Stimulated activated CD8-positive, alpha-beta memory T cell treated with anti-CD3 and anti-CD28 coated beads, Interleukin-2, amount 100 ng/mL, for 48 hours (primary cell): Measurements from ENCODE around the gene NEK6.
A peak's percentile ranks its signal among the peaks of the same experiment; 100 is the strongest.

Experiments used
- DNase-seq, 2 donors: peaks; one replicate each; pipeline ENCODE4 v3.0.0-alpha.2; 2020; ENCODE audit warnings: low read depth in 2 of 2

The NEK6 gene

DNA sequence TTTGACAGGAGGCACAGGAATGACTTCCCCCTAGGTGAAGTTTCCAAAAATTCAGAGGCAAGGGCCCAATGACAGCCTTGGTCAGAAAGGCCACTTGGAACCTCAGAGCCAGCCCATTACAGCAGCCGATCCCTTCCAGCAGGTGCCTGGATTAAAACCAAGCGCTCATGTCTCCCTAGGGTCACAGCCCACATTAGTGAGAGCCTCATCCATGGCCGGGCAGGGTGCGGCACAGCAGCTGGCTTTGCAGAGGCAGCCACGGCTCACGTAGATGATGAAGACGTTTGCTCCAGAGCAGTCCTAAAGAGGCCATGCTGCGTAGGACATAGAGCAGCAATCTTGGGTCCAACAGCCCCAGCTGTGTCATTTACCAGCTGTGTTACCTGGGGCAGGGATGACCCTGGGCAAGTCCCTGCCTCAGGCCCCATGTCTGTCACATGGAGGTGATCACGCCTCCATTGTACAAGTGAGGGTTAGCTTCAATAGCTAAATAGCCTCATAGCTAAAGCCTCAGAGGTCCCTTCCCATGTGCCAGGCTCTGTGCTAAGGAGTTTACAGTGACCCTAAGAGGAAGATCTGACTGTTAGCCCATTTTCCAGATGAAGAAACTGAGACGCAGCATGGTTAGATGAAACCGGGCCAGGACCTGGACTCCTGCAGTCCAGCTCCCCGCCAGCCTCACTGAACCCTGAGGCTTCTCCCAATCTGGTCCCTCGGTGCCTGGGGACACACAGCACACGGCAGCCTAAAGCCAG lies 39.2 kb downstream of the NEK6 start:
- no peak for DNase-seq

DNA sequence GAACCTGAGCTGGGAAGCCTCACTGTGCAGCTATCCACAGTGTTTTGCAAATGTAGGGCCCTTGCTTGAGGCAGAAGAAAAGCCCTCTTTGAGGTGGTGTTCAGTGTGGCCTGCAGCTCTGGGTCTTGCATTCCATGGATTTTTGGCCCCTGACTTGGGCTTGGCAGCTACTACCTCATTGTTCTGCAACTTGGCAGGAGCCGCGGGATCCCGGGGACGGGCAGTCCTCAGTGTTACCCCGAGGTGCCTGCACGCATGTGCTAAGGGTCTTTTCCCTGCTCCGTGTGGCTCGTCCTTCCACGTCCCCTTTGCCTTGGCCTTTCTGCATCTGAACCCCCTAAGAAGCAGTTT lies 39.8 kb downstream of the NEK6 start:
- DNase-seq = no peak

DNA sequence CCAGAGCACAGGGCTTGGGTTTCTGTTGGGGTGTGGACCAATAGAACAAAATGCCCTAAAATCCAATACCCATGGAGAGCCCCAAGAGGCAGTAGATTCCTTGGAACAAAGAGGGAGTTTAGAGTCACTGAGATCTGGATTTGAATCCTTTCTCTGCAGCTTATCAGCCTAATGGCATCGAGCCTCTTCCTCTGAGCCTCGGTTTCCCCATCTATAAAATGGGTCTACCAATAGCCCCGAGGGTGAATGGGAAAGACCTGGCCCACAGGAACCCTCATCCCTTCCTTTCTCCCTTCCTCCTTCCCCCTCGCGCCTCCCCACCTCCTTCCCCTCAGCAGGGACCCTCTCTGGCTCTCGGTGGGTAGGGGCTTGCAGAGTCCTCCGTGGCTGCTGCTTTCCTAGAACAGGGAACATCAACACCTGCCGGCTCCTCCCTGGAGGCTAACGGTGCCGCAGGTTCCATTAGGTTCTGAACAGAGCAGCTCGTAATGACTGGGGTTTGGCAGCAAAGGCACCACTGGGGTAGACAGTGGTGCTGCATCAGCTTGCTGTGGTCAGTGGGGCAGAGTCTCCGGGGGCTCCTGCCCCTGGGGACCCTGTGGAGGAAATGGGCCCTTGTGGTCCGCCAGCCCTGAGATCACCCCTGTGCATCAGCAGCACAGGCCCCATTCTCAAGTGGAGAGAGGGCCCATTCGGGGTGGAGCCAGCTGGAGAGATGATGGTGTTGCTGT lies 40.3 kb downstream of the NEK6 start:
- no peak for DNase-seq

DNA sequence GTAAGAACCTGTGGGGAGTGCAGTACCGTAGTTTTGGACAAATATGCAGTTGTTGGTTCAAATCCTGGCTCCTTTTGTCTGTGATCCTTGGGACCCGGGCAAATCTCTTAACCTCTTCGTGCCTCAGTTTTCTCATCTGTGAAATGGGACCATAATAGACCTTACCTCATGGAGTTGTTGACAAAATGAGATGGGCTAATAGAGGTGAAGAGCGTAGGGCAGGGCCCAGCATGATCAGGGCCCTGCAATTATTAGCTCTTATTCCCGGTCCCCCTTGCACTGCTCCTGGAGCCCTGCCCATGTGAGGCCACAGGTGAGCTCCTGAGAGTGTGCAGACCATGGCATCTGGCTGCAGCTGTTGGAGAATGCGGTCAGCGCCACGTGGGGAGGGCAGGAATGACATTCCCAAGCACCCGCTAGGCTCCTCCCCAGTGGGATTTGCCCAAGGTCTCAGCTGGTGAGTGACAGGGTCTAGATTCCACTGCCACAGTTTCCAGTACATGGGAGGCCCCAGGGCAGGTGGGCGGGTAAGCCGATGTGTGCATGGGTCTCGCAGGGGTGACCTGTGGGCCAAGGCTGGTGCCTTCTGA lies 41.0 kb downstream of the NEK6 start:
- no peak for DNase-seq

DNA sequence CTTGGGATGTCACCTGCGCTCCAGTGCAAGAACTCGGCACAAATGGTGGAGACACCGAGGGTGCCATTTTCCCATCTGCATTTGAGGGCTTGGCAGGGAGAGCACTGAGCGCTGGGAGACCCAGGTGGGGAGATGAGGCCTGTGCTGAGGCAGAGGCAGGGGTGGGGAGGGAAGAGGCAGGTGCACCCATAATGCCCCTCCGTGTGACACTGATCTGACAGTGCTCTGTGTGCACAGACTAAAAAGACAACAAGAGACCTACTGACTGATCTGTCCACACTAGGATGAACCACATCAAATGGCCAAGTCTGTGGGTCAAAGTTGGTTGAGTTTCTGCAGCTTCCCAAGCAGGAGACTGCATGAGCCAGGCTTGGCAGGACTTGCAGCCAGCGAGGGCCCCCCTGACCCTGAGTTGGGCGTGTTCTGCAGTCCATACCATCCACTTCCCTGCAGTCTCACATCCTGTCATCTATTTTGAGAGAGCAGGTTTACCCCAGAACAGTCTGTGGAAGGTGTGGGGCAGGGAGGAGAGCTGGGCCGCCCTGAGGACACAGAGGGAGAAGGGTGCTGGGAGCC lies 41.9 kb downstream of the NEK6 start:
- no peak for DNase-seq

DNA sequence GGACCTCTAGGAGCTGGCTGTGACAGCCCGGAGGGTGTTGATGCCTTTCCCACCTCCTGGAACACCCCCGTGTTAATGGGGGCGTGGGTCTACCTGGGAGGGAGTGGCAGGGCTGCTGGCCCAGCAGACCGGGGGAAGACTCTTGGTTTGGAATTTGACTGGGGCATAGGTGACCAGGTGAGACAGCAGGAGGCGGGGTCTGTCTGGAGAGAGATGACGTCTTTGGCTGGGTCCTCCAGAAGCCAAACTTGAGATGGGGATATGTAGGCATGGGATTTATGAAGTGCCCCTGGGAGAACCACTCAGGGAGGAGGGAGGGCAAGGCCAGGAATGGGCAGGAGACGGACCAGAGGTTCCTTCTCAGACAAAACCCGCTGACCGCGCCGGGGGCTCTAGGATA lies 42.6 kb downstream of the NEK6 start:
- DNase-seq = no peak

DNA sequence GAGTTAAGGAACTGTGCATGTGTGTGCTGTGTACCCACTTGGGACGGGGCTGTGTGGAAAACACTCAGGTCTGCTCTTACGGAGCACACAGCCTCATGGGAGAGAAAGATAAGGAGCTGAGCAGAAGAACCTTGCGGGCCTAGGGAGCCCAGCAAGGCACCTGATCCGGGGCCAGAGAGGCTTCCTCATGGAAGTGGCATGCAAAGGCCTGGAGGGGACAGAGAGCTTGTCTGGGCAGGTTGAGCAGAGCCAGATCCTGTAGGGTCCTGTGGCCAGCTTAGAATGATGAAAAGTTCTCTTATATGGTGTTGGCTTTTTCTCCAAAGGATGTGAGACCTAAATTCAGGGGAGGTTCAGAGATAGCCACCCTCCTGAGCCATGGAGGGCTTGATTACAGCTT lies 45.2 kb downstream of the NEK6 start:
- no peak for DNase-seq

DNA sequence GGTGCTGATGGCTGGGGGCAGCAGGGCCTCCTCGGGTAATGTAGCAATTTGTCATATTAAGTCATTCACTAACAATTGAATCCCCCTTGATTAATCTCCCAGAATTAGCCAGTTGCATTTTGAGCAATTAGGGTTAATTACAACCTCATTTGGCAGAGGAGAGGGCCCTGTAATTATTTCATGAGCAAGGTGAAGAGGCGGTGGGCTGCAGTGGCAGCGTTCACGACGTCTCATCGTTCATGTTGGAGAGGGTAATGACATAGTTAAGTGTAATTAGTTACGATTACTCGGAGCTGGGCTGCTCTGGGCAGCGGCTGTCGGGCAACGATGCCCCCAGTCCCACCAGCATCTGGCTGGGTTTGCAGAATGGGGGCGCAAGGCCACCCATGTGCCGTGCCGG lies 46.0 kb downstream of the NEK6 start:
- DNase-seq = no peak

DNA sequence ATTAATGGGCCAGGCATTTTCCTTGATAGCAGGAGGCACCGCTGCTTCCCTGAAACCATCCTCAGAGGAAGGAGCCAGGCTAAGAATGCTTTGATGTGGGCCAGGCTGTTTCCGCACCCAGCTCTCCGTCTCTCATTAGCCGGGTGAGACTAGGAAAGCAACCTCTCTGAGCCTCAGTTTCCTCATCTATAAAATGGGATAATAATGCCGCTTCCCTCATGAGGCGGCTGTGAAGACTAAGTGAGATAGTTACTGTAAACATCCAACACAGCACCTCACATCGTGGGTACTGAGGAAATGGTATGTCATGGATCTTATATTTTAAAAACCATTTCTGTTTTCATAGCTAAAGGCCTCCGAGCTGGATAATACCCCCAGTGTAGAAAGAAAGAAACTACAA lies 46.5 kb downstream of the NEK6 start:
- DNase-seq = no peak

DNA sequence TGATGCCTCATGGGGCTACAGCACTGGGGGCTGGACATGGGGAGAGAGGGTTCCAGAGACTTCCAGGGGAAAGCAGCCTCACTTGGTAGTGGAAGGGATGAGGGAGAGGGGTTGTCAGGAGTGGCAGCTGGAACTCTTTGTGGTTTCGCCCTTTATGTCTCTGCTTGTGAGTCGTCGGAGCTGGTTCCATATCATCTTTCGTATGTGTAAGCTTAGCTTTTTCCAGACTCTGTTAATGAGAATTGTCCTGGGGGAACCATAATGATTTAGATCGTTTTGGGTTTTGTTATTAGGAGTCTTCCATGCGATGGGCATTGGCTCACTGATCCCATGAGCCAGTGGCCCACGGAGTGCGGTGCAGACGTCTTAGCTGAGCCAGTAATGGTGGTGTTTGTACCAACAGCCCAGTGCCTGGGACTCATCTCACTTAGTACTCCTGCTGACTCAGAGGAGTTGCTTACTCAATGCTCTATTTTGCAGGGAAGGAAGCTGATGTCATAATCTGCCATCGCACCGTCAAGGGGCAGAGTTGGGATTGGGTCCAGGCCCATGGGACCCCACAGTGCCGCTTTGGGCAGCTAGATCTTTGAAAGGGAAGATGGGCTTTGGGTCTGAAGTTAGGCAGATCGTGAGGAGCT lies 48.5 kb downstream of the NEK6 start:
- no peak for DNase-seq

DNA sequence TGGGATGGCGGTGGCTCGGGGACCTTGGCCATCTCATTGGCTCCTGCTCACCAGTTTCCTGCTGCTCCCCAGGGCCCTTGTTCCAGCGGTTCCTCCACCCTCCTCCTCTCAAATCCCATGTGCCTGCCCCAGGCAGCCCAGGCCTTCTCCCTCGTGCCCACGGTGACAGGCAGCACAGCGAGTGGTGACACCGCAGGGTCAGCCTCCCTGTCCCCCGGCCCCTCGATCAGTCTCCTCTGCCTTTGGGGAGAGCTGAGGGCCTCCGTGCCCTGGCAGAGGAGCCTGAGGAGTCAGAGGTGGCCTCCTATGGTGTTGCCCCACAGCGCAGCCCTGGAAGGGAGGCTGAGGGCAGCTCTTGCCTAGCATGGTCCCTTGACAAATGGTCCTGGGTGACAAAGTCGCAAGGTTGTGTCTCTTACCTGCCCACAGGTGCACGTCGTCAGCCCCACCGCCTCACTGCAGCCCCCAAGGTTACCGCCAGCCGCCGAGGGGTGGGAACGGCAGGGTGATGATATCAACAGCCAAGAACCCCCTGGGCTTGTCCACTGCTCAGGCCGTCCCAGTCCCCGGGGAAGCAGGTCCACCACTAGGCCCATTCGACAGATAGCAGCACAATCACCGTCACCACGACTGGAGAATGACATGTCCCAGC lies 49.8 kb downstream of the NEK6 start:
- no peak for DNase-seq

DNA sequence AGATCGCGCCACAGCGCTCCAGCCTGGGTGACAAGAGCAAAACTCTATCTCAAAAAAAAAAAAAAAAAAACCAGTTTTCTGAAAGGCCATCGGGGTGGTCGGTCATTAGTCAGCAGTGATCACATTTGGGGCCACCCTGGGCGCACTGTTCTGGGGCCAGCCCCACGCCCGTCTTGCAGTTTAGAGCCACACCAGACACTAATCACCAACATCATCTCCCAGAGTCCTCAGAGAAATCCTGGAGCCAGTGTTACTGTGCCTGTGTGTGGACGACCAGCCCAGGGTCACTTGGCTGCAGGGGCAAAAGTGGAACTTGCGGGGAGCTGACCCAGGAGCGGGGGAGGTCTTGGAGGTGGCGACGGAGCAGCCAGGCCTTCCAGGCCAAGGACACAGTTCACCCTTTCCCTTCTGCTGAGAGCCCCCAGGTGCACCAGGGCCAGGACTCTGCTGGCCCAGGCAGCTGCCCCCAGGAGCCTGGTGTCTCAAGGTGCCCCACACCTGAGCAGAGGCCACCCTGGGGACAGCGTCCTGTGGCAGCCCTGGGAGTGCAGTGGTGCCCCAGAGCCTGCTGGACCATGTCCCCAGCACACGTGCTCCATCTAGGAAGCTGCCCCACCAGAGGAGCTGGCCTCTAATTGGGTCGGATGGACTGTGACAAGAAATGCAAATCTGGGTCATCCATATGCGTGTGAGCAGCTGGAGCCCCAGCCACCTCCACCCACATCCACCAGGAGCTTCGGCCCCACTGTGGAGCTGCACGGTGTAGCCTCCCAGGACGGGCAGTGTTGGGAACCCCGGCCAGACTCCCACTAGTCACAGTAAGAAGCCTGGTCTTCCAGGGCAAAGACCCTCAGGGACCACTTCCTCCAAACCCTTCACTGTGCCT lies 51.1 kb downstream of the NEK6 start:
- no peak for DNase-seq

DNA sequence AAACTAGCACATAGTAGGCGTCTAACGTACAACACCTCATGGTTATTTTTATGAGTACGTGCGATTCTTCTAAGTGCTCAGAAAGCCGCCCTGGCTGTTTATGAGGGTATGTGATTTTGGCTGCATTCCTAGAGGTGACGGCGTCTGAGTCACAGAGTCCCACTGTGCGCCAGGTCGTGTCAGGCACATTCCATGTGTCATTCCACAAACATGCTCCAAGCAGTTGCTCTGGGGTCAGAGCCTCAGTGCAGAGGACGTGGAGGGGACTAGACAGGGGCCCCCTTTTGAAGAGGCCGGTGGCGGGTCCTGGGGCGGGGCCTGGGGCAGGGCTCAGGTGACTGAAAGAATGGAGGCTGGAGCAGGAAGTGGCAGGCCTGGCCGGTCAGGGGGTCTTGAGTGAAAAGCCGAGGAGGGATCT lies 51.9 kb downstream of the NEK6 start:
- DNase-seq = no peak

DNA sequence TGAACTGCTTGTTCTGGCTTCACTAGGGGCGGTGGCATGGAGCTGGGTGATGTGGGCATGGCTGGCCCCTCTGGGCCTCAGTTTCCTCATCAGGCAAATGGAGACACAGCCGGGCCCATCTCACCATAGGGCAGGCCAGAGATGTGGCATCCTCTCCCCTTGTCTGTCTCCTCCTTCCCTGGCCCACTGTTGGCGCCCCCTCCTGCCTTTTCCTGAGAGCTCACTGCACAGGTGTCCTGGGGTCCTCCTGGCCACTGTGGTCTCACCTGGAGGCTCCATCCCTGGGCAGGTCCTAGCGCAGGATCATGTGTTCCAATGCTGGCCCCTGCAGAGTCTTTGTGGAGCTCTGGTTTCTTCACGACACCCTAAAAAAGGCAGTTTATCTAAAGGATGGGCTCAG lies 53.5 kb downstream of the NEK6 start:
- DNase-seq = no peak

DNA sequence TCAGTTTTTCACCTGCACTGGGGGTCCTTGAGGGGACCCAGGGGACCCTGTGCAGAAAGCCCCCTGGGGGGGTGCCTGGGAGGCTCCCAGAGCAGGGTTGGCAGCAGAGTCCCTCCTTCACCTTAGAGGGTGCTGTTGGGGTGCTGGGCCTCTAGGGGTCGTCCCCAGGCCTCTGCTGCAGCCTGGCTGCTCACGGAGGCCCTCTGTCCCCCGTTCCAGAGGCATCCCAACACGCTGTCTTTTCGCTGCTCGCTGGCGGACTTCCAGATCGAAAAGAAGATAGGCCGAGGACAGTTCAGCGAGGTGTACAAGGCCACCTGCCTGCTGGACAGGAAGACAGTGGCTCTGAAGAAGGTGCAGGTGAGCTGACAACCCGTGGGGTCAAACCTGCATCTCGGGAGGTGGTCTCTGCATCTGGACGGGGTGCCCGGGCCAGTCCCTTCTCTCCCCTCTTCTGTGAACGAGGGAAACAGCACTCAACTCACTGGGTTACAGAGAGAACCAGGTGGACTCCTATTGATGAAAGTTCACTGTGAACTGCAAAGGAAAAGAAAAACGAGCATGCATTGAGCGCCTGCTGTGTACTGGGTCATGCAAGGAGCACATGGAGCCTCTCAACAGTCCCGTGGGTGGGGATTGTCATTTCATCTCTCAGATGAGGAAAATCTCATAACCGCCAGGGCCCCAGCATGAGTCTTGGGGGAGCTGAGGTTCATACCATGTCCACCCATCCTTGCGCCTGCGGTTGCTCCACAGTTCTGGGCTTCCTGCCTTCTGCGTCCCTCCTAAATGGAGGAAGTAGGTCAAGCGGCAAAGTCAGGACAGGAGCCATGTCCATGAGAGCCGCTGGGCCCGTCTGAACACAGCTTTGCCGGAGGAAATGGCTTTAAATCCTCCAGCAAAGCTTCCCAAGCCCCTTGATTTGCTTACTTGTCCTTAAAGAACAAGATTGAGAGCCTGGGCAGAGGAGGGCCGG lies 54.8 kb downstream of the NEK6 start:
- no peak for DNase-seq

DNA sequence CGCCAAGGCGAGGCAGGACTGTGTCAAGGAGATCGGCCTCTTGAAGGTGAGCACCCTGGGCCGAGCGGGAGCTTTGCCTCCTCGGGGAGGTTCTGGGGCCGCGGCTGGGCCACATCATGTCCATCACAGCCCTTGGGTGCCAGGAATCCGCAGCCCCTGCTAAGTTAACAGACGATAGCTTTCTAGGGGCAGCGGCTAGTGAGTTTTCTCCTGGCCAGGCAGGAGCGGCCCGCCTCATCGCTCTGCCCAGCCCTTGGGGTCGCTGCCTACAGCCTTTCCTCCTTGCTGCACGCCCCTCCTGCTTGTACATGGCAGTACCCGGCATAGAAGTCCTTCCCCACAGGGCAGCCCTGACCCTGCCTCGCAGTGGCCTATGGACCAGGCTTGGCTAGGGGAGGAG lies 56.2 kb downstream of the NEK6 start:
- DNase-seq = no peak

DNA sequence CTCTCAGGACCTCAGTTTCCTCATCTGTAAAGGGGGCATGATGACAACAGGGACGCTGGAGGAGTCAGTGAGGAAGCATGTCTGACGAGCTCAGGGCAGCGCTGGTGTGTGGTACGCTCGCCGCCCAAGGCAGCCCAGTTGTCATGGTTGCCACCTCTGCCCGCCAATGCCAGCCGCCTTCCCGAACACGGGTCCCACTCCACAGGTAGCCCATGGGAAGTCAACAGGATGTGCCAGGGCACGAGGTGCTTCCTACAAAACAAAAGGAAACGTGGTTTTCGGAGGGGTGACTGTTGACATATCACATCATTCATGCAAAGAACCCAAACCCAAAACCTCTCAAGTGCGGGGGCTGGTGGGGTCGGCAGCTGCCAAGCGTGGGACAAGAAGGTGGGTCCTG lies 58.1 kb downstream of the NEK6 start:
- no peak for DNase-seq

DNA sequence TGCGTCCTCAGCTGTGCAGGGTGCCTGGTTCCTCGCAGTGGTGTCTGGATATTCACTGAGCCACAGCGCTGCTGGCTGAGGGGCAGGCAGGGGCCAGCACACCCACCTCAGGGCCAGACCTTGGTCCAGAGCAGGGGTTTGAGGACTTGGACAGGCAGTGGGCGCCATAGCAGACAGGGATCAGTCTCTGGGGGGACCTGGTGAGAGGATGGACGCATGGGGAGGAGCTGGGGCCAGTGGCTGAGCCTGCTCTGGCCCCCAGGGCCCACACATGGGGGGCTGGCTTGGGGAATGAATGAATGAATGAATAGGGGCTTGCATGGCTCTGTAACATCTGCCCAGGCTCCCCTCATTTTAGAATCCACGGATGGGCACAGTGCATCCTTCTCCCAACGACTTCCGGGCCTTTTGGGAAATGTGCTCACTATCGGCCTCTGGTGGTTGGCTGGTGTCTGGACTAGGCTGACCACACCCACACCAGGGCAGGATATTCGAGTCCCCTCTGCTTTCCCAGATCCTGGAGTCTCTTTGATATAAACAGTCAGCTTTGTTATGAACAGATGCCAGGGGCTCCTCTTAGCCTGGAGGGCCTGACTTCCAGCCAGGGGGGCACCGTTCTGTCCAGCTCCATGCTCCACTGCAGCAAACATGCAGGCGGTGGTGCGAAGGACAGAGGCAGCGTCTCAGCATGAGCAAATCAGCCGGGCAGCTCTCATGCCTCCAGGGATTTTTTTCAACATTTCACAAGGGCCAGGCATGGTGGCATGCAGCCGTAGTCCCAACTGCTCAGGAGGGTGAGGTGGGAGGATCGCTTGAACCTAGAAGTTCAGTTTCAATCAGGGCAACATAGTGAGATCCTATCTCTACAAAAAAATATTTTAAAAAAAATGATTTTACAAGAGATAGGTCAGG lies 62.6 kb downstream of the NEK6 start:
- DNase-seq = peak; percentile 27 to 30

DNA sequence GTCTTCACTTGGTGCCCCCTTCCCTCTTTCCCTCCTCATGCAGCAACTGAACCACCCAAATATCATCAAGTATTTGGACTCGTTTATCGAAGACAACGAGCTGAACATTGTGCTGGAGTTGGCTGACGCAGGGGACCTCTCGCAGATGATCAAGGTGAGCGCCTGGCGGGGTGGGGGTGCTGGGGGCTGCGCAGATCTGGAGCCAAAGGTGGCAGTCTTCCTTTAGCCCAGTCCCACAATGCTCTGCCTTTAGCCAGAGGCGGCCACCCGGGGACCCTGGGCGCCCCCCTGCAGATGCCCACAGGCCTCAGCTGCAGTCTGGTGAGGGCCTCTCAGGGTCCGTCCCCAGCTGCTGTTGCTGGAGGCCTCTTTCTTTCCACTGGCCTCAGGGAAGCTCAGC lies 63.7 kb downstream of the NEK6 start:
- no peak for DNase-seq
